Effector memory CD4-positive, alpha-beta T cell (primary cell): Measurements from ENCODE around the gene NFKBIL1.
A peak's percentile ranks its signal among the peaks of the same experiment; 100 is the strongest.

Experiments used
- DNase-seq, 3 donors: peaks; one replicate each; pipeline ENCODE4 v3.0.0-alpha.2; 2020
- H3K27ac ChIP-seq: 2 replicates; pipeline ENCODE4 v1.7.0; 2013; ENCODE audit warnings: mild to moderate bottlenecking, low read length, moderate library complexity; ENCODE audit not compliant: insufficient read depth, poor library complexity, severe bottlenecking
- H3K27me3 ChIP-seq: replicated peaks from 2 replicates; pipeline ENCODE4 v1.7.0; 2013; ENCODE audit warnings: mild to moderate bottlenecking, low read length; ENCODE audit not compliant: insufficient read depth, control insufficient read depth, poor library complexity, severe bottlenecking
- H3K36me3 ChIP-seq: 2 replicates; pipeline ENCODE4 v1.7.0; 2013; ENCODE audit warnings: mild to moderate bottlenecking, low read length, moderate library complexity; ENCODE audit not compliant: control insufficient read depth, insufficient read depth
- H3K4me1 ChIP-seq: 2 replicates; pipeline ENCODE4 v1.7.0; 2013; ENCODE audit warnings: low read length, mild to moderate bottlenecking; ENCODE audit not compliant: control insufficient read depth, insufficient read depth, poor library complexity, severe bottlenecking
- H3K4me3 ChIP-seq: 2 replicates; pipeline ENCODE4 v1.7.0; 2013; ENCODE audit warnings: low read length, low read depth, mild to moderate bottlenecking; ENCODE audit not compliant: insufficient read depth, poor library complexity, severe bottlenecking
- H3K9me3 ChIP-seq: 2 replicates; pipeline ENCODE4 v1.7.0; 2013; ENCODE audit warnings: mild to moderate bottlenecking, low read length, moderate library complexity; ENCODE audit not compliant: control insufficient read depth

NFKBIL1 gene

GRCh38 chr6:31574106-31575061 is 27.0 kb downstream of the NFKBIL1 start:
- H3K27me3 ChIP-seq = no peaks in the 10 kb centered on the region
- H3K36me3 ChIP-seq = peaks cover 7% of the 10 kb centered on the region
- H3K9me3 ChIP-seq = no peaks in the 10 kb centered on the region
- peaks cover 85% of the 10 kb centered on the region for H3K4me1 ChIP-seq
- peak overlapping the region; percentile 95 for H3K27ac ChIP-seq
- no peak for DNase-seq
- peak overlapping the region; percentile 91 for H3K4me3 ChIP-seq

- H3K27ac ChIP-seq = peak within 1 kb of the TSS; percentile 95
- H3K4me1 ChIP-seq = peaks cover 83% of the 10 kb centered on the region
- peaks cover 7% of the 10 kb centered on the region for H3K36me3 ChIP-seq
- H3K9me3 ChIP-seq = no peaks in the 10 kb centered on the region
- H3K27me3 ChIP-seq = no peaks in the 10 kb centered on the region
- DNase-seq = peak; percentile 78 to 87 (median 80)
- peak within 1 kb of the TSS; percentile 91 for H3K4me3 ChIP-seq
Observed at GRCh38 chr6:31575335-31575901, 28.0 kb downstream of the NFKBIL1 start, which contains the start of gene TNF. Gene TNF, plus strand, starts transcription at chr6:31575565. Its CDS starts 177 bp downstream, at chr6:31575742.

- Histone ChIP-seq H3K4me3 (peak overlapping the region; percentile 91), H3K4me1 (peaks cover 77% of the 10 kb centered on the region), H3K27me3 (no peaks in the 10 kb centered on the region), H3K27ac (peak overlapping the region; percentile 95), H3K36me3 (peaks cover 9% of the 10 kb centered on the region), H3K9me3 (no peaks in the 10 kb centered on the region)
- DNase-seq = no peak
Observed at GRCh38 chr6:31575952-31576685, 28.7 kb downstream of the NFKBIL1 start.

GRCh38 chr6:31576897-31577578 is 29.6 kb downstream of the NFKBIL1 start:
- Histone ChIP-seq H3K4me1 (peaks cover 67% of the 10 kb centered on the region), H3K4me3 (peak overlapping the region; percentile 91), H3K9me3 (no peaks in the 10 kb centered on the region), H3K27ac (peak overlapping the region; percentile 95), H3K27me3 (no peaks in the 10 kb centered on the region), H3K36me3 (peaks cover 9% of the 10 kb centered on the region)
- DNase-seq = peak in 1 of 3 donors; percentile 52

GRCh38 chr6:31577579-31577966 is 30.2 kb downstream of the NFKBIL1 start:
- Histone ChIP-seq H3K4me3 (peak overlapping the region; percentile 91), H3K27ac (peak overlapping the region; percentile 95)

GRCh38 chr6:31578184-31579118 is 31.0 kb downstream of the NFKBIL1 start:
- Histone ChIP-seq H3K27me3 (no peaks in the 10 kb centered on the region), H3K4me1 (peaks cover 64% of the 10 kb centered on the region), H3K36me3 (peaks cover 9% of the 10 kb centered on the region), H3K4me3 (peak overlapping the region; percentile 91), H3K27ac (peak overlapping the region; percentile 95), H3K9me3 (no peaks in the 10 kb centered on the region)
- no peak for DNase-seq

More at GRCh38 chr6:31577579-31577966, 30.2 kb downstream of the NFKBIL1 start:
- Histone ChIP-seq H3K9me3 (no peaks in the 10 kb centered on the region), H3K4me1 (peaks cover 64% of the 10 kb centered on the region), H3K27me3 (no peaks in the 10 kb centered on the region), H3K36me3 (peaks cover 9% of the 10 kb centered on the region)
- no peak for DNase-seq

- DNase-seq = no peak
- Histone ChIP-seq H3K4me1 (peaks cover 64% of the 10 kb centered on the region), H3K27ac (peak overlapping the region; percentile 95), H3K4me3 (peak overlapping the region; percentile 91), H3K27me3 (no peaks in the 10 kb centered on the region), H3K9me3 (no peaks in the 10 kb centered on the region), H3K36me3 (peaks cover 9% of the 10 kb centered on the region)
Observed at GRCh38 chr6:31579119-31579505, 31.7 kb downstream of the NFKBIL1 start.

- Histone ChIP-seq H3K27me3 (no peaks in the 10 kb centered on the region), H3K4me1 (peaks cover 64% of the 10 kb centered on the region), H3K27ac (peak overlapping the region; percentile 95), H3K4me3 (peak overlapping the region; percentile 91), H3K36me3 (peaks cover 9% of the 10 kb centered on the region), H3K9me3 (no peaks in the 10 kb centered on the region)
- DNase-seq = peak in 1 of 3 donors; percentile 50
Observed at GRCh38 chr6:31579546-31580437, 32.4 kb downstream of the NFKBIL1 start.
